NCI-H146 (cell line): Measurements from ENCODE around the gene CERCAM.

Experiments
- DNase-seq: peaks from one replicate; lab custom pipeline; 2025; lab: John Stamatoyannopoulos, UW

Gene CERCAM

GRCh38 chr9:128456613-128457061 lies 36.0 kb downstream of the CERCAM start:
- peak; percentile 74 for DNase-seq

DNA sequence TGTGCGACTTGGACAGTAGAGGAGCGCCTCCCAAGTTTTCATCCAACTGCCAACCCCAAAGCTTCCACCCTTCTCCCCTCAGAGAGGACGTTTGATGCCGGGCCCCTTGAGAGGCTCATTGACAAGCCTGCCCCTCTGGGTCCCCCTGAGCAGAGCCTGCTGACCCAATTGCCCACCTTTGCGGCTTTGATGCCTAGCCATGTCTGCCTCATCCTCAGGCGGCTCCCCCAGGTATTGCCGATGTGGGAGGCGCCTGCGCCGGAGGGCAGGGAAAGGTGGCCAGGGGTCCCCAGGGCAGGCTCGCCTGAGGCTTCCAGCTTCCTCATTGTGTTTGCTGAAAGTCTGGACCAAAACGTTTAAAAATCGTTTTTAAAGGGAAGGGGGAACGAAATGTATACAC lies 36.5 kb downstream of the CERCAM start:
- DNase-seq = no peak

- no peak for DNase-seq
These were observed 38.4 kb downstream of the CERCAM start for GRCh38 chr9:128459011-128459410.

- DNase-seq = no peak
These were observed 48.4 kb downstream of the CERCAM start for GRCh38 chr9:128469070-128469469.

DNA sequence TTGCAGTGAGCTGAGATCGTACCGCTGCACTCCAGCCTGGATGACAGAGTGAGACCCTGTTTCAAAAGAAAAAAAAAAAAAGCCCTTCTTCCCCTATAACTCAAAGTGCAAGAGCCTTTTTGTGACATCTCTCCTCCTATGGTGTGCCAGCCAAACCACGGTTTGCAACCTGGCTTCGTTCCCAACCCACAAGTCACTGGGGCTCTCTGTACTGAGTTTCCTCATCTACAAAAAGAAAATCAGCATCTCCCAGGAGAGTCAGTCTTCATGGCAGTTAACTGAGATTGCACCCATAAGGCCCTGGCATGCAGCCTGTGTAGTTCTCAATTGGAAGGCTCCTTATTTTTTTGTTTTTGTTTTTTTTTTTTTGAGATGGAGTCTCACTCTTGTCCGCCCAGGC lies 49.9 kb downstream of the CERCAM start:
- DNase-seq = no peak

DNA sequence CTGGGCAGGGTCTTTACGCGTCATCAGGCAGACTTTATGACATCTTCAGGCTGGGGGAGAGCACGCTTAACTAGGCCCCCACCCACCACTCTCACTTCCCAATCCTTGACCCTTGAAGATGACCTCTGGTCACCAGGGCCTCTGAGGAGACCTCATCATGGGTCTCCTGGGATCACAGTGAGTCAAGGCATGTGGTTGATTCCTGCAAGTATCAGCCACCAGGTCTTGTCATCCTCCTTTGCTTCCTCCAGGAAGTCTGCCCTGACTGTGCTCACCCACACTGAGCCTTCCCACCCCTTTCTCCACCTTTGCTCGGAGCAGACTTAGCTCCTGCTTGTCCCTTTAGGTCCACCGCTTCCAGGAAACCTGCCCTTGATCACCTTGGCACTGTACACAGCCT lies 52.4 kb downstream of the CERCAM start:
- DNase-seq = no peak

- DNase-seq = no peak
These were observed 55.2 kb downstream of the CERCAM start for GRCh38 chr9:128475867-128476266.

DNA sequence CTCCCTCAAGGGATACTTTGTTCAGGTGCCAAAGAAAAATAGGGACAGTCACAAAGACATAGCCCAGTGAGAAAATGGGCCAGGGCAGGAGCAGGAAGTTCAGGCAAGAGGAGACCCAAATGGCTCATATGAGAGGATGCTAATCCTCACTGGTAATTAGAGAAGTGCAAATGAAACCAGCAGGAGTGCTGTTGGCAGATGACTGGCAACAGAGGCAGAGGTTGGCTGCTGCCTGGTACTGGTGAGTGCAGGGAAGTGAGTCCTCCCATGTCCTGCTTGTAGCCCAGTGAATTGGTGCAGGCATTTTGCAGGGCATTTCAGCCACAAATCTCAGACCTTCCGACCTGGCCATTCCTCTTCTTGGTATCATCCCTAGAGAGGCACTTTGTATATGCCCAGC lies 58.6 kb downstream of the CERCAM start:
- DNase-seq = no peak

DNA sequence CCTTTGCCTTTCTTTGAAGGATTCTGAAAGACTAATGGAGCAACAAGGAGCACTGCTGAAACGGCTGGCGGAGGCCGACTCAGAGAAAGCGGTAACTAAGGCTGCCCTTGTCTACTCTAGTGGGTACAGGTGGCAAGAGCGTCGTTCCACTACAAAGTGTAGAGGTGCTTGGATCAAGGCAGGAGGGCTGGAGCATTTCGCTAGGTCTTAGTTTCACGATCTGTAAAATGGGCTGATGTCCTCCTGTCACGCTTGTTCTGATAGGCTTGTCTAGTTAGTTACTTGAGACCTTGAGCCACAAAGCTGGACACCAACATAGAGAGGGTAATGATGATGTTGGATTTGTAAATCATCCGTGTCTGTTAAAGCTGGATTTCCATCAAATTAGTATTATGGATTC lies 60.9 kb downstream of the CERCAM start:
- DNase-seq = no peak

DNA sequence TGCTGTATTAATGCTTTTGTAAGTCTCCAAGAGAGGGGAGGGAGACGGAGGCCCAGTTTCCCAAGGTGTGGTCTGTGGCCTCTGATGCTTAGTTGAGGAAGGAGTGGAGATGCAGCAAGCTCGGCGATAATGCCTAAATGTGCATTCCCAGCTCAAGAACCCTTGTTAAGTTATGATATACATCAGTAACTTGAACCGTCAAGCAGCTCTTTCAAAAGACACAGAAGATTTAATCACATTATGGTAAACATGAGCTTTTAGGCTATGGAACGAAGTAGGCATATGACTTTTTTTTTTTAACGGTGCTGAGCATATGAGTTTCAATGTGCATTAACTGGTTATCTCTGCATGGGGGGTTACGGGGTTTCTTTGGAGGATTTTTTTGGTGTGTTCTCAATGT lies 61.5 kb downstream of the CERCAM start:
- no peak for DNase-seq

- no peak for DNase-seq
These were observed 64.2 kb downstream of the CERCAM start for GRCh38 chr9:128484686-128485413.

- DNase-seq = no peak
These were observed 64.8 kb downstream of the CERCAM start for GRCh38 chr9:128485414-128485855.

- DNase-seq = no peak
These were observed 65.5 kb downstream of the CERCAM start for GRCh38 chr9:128486201-128486600.
